CD4-positive, alpha-beta T cell treated with Interferon alpha-2 for 1 hour (primary cell): ENCODE results near the gene ITGA4.

ENCODE experiments used
- DNase-seq, 2 donors: peaks; one replicate each; pipeline ENCODE4 v3.0.0-alpha.2; 2020 to 2022

ITGA4 gene

DNA sequence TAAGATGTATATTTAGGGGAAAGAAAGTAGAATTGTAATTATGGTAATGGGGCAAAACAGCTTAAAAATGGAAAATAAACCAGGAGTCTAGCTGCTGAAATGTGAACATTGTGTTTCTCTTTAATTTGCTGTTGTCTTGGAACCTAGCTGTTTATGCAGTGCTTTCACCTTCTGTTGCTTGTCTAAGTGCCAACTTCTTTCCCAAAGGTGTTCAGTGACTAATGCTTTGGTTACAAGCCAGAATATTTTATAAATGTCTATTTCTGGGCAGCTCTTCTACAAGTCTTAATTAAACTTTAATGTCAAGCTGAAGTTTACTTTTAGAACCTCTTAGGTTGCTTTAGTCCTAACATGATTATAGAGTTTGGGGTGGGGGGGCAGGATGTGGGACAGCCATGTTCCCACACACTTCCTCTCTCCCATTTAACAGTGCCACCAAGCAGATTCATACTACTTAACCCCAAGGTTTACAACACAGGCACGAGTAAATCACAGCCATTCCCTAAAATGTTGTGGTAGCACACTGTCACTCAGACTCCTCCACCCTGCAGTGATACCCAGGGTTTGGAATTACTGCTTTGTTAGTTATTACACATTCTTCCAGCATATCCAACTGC, 60.6 kb downstream of the ITGA4 start:
- DNase-seq: peak in 1 of 2 donors; percentile 18

DNA sequence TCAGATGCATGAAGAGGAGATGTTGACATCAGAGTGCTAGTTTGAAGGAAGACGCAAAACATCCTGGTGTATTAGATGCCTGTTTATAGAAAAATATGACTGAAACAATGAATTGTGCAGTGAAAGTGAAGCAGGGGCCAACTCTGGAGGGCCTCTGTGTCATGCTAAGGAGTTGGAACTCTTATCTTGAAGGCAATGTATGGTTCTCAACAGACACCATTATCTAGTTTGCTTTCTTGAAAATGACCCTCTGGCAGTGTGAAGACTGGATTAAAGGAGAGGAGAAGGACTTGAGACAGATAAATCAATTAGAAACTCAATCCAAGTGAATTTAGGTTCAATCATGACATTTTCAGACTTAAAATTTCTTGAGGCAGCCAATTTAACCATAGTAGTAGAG, 63.1 kb downstream of the ITGA4 start:
- no peak for DNase-seq

DNA sequence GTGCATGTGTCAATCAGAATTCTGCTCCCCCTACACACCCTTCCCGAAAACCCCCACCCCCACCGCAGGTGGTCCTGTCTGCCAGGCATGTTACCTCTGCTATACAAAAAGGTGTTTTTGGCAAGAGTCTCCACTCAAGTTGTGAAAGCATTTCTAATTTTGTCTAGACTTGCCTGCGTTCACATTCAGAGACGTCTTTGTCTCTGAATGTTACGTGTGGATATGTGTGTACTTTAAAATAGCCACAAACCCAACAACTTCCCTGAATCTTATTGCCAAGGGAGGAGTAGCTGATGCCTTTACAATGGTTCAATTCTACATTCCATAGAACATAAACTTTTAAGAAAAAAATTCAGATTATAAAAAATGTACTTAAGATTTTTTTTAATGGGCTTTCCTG, 66.6 kb downstream of the ITGA4 start:
- DNase-seq: no peak

DNA sequence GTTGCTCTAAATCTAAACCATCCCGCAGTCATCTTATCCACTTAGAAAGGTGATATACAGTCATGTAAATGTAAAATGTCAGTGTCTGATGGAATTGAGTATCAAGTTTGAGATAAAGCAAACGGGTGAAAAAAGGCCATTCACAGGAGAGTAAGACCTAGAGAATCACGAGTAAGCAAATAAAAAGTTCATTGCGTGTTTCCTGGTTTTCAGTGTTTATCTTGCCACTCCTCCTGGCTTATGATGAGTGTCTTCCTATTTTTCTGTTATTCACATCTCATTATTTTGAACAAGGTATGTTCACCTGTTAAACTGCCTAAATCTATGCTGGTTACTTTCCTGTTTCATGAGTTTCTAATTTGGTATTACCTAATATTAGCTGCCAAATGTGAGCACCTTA, 68.8 kb downstream of the ITGA4 start:
- no peak for DNase-seq

DNA sequence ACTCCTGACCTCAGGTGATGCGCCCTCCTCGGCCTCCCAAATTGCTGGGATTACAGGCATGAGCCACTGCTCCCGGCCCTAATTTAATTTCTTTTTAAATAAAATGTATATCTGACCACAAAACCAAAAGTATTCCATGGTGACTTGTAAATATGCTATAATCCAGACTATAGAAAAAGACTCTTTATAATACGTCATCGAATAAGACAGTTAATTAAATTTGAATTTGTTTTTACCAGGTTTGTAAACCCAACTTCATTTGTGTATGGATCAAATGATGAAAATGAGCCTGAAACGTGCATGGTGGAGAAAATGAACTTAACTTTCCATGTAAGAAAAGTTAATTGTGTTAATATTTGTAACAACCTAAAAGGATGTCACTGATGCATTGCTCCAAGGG, 69.9 kb downstream of the ITGA4 start:
- DNase-seq: no peak

DNA sequence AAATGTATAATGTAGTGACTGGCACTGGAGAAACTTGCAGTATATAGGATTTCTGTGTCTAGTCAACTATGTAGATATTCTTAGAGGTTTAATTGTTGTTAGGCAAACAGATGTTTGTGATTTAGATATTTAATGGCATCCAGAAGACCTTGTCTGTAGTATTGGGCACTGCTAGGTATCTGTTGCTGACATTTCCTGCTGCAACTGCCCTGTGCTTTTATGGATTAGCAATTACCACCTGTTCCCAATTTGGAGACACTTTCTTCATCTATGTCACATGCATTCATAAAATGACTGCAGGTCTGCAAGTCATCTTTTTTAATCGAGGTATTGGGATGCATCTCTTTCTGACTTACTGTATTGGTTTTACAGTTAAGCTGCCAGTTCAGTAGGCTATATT, 71.3 kb downstream of the ITGA4 start:
- no peak for DNase-seq

DNA sequence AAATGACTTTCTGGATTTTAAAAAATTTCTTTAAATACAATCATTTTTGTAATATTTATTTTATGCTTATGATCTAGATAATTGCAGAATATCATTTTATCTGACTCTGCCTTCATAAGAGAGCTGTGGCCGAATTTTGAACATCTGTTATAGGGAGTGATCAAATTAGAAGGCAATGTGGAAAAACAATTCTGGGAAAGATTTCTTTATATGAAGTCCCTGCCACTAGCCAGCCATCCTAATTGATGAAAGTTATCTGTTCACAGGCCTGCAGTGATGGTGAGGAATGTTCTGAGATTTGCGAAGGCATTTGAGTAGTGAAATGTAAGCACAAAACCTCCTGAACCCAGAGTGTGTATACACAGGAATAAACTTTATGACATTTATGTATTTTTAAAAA, 79.5 kb downstream of the ITGA4 start:
- no peak for DNase-seq

DNA sequence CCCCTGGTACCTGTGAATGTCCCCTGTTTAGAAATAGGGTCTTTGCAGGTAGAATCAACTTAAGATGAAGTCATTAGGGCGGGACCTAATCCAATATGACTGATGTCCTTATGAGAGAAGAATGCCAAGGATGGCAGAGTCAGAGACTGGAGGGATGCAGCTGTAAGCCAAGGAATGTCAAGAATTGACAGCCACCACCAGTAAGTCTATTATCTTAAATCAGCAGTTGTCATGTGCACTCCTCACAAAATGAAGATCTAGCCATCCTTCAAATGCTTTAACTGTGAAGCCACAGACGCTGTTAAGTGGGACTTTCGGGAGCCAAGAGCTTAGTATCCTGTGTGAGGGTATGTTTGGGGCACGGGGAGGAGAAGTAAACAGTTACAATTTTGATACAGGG, 83.2 kb downstream of the ITGA4 start:
- DNase-seq: no peak

DNA sequence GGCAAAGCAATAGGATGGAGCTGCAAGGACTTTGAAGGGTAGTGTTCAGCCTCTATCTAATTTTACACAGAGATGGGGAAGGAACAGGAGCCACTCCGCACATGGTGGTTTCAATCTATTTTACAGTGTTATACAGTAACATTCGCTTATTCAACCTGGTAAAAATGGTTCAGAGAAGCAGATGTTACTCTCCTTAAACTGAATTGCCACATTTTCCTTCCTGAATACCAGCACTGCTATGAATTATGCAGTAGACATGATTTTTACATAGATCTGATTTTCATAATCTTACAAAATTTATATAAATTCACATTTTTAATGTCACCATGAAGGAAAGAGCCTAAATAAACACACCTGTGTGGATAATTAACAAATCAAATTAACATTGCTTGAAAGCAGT, 85.0 kb downstream of the ITGA4 start:
- no peak for DNase-seq

DNA sequence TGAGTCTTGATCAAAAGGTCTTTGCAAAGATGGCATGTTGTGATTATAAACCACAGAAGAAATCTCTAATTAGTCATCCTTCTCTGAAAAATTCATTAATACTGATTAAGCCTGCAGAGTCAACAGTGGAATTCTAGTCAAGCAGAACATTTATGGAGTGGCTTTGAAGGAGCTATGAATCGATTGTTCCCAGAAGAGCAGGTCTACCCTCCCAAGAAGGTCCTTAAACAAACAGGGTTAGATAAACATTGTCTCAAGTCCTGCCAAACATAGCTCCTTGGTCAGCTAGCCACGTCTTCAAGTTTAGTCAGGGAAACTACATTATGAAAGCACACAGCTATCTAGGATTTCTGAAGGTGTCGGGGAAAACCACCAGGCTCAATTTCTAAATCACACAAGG, 88.9 kb downstream of the ITGA4 start:
- no peak for DNase-seq

DNA sequence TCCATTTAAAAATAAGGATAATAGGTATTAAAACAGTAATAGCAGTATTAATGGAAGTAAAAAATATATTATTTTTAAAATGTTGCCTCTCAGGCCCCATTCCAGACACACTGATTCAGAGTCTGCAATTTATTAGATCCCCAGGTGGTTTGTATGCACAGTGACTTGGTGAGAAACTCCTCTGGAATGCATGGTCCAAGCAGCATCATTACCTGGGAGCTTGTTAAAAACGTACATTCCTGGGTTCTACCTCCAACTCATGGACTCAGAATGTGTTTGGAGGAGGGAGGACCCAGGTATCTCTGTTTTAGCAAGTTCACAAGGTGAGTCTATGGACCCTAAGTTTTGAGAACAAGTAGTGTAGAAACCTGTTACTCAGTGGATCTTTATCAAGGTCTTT, 95.6 kb downstream of the ITGA4 start:
- DNase-seq: no peak

DNA sequence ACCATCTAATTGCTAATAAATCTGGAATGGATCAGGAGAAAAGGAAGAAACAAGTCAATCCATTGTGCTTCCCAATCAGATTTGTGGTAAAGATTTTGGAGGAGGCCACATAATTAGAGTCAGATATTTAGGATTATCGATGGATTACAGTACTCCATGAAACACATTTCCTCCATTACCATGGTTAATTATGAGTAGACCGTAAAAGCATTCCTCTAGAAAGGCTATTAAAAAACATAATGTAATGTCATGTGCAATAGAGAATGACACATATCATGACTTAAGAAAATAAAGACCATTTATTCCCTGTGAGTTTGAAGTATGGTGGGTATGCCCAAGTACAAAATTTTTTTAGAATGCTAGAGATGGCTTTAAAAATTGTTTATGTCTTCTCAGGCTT, 96.1 kb downstream of the ITGA4 start:
- DNase-seq: no peak

DNA sequence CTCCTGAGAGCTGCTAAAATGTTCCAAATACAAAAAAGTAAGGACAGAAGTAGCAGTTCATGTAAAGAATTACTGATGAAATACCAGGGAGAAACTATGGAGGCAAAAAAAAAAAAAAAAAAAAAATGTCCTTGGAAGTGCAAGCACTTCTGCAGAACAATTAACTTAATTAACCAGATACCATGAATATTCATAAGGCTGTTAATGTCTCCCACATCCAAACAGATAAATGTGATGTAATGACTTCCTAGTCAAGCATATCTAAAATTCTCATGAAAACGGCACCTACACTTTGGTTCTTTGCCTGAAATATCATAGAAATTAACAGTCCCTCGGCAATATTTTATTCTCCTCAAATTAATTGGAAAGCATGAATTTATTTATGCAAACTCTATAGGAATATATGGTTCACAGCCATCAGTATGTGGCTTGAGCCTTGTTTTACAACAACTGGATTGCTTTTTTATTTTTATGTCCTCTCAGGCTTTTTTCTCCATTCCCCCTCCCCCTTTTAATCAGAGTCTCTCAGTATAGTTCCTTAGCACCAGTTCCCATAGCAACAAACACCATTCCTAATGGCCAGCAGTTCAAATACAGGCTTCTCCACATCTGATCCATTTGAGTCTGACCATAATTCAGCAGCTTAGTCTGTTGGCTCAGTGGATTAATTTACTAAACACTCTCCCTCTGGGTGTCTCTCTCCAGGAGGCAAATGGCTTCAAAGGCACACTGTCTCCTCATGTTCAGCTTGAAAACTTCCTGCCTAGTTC, 97.1 kb downstream of the ITGA4 start:
- no peak for DNase-seq

DNA sequence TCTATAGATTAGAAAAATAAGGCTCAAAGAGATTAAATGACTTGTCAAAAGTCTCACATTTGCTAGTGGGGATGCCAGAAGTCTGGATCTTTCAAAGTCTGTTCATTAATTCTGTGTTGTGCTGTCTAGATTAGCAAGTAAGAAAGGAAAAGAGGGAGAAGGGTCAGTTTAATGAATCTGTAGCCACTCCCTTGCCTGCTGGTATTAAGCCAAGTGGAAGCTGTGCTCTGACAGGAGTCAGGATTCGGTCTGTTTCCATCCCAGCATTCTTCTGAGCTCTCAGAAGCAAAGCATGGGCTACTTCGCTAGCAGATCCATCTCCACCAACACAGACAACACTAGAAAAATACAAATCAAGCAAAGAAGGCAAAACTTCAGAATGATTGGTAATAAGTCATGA, 101.2 kb downstream of the ITGA4 start:
- no peak for DNase-seq

DNA sequence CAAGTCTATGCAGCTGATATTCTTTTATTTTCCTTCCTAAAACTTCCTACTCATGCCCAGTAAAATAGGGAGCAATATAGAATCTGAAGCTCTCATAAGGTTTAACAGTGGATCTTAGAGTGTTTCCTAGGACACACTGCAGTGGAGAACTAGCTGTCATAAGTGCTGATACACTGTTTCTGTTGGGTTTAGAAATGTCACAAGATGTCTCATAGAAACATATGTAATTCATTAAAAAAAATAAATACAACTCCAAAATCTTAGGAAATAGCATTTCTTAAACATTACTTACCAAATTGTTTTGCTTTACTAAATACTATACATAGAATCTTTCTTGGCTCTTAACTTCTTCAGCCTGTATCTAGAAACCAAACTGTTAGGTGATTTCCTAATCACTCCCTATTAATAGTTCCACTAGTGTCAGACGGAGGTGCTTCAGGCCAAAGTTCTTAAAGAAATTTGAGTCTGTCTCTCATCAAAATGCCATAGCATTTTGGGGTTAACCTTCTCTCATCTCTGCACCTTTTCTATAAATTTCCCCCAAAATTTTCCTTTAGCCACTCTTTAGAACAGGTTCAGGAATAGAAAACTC, 106.0 kb downstream of the ITGA4 start:
- DNase-seq: no peak

DNA sequence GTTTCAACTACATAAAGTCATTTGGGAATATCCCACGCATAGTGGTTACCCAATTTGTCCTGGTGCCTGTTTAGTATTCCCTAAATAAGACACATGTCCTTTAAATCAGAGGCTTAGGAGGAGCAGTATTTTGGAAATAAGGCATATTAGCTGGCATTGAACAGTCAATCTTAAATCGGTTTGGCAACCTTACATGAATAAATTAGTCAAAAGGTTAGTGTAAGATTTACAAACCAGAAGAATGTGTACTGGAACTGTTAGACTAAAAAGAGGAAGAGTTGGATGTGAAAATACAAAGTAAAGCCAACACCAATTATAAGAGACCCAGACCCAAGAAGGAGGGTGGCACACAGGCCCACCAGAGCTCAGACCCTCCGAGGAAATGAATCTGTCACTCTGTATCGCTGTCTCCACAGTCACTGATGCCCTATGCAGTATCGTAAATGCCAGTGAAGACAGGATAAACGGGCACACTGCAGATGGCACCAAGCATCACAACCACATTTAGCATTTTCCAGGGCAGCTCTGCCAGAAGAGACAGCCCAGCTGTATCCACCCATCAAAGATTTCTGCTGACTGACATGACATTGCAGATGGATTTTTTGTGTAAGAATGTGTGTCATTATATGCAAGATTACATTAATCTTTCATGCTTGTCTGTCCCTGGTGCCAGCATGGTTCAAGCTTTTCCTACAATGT, 109.3 kb downstream of the ITGA4 start:
- DNase-seq: no peak

DNA sequence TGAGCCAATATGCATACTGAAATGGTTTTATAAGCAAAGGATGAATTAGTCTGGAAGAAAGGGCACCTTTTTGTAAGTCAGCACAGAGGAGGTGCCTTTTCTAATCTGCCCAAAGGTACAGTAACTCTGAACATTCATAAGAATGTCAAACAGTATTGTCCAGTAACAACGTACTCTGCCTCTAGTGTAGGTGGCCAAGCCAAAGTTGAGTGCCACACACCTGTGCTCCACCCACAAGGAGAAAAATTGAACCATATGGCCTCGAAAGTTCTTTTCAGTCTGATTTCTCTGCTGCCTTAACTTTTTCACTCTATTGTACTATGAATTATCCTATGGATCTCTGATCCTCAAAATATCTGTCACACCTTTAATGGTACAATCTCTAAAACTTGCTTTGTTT, 112.9 kb downstream of the ITGA4 start:
- no peak for DNase-seq

DNA sequence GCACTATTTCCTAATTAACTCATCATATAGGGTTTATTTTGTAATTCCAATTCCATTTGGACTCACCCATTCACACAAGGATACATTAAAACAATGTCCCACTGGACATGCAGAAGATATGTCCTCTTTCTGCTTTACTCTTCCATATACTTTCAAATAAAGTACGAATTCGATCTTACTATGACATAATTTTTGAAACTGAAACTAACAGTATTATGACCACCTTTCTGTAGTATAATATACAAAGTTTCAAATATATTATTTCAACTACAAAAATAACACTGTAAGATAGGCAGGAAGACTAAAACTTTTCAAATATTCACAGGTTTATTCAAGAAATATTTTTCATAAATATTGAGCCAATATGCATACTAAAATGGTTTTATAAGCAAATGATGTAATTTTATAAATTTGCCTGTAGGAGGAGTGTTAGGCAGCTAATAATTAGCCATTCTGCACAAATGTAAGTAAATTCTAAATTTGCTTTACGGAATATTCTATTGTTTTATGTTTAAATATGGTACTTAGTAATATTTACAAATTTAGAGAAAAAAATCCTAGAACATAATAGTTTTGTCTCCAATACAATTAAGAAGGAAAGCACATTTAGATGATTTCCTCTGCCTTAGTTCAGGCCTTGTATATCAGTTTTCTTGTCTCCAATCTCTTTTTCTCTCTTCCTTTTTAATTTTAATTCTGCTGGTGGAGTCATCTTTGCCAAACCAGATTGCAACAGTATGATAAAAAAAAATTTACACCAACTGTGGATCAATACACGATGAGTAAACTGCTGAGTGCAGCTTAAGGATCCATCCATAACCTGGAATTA, 113.9 kb downstream of the ITGA4 start:
- DNase-seq: peak in 1 of 2 donors; percentile 4

DNA sequence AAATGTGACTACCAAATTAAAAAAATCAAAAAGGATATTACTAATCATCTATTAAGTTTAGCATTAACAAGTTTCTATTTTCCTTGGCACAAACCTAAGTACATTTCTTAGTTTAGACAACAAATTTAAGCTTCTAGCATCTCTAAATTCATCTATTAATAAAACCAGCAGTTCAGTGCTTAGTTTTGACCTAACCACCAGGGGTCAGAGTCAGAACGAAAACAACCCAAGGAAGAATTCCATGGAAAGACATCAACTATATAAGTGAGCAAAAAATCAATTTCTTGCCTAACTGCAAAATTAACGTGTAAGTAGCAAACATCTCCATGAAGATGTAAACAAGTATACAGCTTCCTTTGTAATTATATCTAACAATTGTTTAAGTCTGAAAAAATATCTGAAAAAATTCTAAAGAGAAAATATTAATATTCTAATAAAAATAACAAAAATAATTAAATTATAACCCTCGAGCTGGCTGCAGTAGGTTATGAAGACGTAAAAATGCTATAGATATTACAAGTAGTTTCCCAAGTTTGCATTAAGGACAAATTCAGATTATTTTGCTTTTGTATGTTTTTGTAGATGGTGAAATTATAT, 116.1 kb downstream of the ITGA4 start:
- peak in 1 of 2 donors; percentile 5 for DNase-seq

DNA sequence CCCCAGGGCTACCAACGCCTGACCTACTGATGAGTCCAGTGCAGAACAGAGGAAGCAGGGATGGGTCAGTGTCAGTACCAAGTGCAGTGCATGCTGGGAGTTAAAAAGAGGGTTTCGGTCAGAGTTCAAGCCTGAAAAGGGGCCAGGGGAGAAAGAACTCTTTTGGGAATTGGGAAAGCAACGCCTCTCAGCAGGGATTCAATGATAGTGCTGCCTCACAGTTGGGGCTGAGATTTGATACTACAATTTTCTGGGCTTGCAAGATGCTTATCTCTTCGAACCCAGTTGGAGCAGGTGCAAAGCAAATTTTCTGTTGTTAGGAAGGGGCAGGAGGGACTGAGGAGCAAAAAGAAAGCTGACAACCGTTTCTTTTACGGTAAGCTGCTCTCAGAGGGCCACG, 117.1 kb downstream of the ITGA4 start:
- DNase-seq: no peak

DNA sequence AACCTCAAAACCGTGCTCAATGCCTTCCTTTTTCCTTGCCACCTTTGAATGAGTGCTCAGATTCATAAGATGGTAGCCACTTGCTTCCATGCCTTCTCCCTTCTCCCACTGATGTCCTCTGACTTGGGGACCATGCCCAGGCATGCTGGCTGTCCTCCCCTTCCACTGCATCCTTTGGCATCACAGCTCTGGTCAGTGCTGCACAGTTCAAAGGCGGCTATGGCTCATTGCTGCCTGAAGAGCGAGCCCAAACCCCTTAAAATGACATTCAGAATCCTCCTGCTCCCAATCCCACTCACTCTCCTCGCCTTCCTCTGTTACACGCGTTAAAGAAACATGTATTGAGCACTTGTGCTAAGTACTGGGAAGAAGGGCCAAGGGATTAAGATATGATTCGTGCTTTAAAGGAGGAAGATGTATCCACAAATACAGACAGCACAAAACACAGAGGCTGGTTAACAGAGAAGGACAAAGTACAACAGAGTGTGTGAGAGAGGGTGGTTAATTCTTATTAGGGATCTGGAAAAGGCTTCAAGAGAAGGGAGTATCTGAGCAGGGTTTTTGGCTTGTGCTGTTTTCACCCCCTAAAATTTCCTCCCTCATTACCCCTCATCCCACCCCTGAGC, 118.0 kb downstream of the ITGA4 start:
- DNase-seq: no peak

DNA sequence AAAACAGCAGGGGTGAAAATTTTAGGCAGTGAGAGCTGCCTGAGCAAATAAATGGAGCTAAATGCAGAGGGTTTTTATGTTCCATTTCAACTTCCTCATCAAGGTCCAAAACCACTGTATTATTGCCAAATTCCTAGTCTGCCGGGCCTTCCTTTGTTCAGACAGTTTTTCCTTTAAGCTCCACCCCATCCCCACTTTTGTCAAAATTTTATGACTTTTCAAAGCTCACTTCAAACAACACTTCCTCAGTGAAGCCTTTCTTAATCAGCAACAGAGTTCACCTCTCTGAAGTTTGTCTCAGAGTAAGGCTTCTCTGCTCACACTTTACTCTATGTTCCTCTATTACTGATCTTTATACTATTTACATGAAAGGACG, 118.5 kb downstream of the ITGA4 start:
- DNase-seq: no peak
